ENCODE data around the gene KLHL5. TPM values are rescaled to one million over a fixed set of nuclear protein-coding genes. Genes with fewer than 3 reads are reported as not detected.

Gene KLHL5
- total RNA-seq, 1 donor from 2014 or later = 61.5 TPM

DNA sequence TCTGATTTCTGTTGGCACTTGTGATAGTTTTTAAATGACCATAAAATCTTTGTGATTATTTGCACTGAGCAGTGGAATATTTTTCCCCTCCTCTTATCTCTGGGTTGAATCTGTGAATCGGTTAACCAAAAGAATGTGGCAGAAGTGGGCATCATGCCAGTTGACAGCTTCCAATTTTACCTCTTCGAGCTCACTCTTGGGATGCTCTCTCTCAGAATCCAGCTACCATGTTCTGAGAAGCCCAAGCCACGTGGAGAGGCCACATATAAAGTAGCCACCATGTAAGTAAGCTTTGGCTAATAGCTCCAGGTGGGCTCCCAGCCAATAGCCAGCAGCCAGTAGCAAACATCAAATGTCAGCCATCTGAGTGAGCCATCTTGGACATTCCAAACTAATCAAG, 107.4 kb downstream of the KLHL5 start:
- Mint-ChIP-seq H3K9me3 (peaks cover 2% of the 10 kb centered on the region), H3K27ac (no peak overlapping the region), H3K4me3 (no peak overlapping the region), H3K4me1 (peaks cover 52% of the 10 kb centered on the region), H3K36me3 (ENCODE audit: low read depth) (no peaks in the 10 kb centered on the region), H3K27me3 (no peaks in the 10 kb centered on the region)
- TF ChIP-seq, protein P1, sequence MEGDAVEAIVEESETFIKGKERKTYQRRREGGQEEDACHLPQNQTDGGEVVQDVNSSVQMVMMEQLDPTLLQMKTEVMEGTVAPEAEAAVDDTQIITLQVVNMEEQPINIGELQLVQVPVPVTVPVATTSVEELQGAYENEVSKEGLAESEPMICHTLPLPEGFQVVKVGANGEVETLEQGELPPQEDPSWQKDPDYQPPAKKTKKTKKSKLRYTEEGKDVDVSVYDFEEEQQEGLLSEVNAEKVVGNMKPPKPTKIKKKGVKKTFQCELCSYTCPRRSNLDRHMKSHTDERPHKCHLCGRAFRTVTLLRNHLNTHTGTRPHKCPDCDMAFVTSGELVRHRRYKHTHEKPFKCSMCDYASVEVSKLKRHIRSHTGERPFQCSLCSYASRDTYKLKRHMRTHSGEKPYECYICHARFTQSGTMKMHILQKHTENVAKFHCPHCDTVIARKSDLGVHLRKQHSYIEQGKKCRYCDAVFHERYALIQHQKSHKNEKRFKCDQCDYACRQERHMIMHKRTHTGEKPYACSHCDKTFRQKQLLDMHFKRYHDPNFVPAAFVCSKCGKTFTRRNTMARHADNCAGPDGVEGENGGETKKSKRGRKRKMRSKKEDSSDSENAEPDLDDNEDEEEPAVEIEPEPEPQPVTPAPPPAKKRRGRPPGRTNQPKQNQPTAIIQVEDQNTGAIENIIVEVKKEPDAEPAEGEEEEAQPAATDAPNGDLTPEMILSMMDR (IDR thresholded peaks at IDR 0.05) = no peak
- ATAC-seq (ENCODE audit: low read depth) = no peak
- intact Hi-C loops (cut with micrococcal nuclease) = loop anchor here (10.0 kb wide), 1 partner anchor 855 kb away; no protein-coding TSS in a partner anchor
- ChIA-PET CTCF (interaction anchor here (0.9 to 1.6 kb wide), 2 partner anchors 12 to 266 kb away, joined by 4 read pairs; no protein-coding TSS in a partner anchor), POLR2A (interaction anchor here (0.7 kb wide), 1 partner anchor 13 kb away, joined by 4 read pairs; the partner anchor contains the start of gene WDR19)
- DNase-seq = no peak

DNA sequence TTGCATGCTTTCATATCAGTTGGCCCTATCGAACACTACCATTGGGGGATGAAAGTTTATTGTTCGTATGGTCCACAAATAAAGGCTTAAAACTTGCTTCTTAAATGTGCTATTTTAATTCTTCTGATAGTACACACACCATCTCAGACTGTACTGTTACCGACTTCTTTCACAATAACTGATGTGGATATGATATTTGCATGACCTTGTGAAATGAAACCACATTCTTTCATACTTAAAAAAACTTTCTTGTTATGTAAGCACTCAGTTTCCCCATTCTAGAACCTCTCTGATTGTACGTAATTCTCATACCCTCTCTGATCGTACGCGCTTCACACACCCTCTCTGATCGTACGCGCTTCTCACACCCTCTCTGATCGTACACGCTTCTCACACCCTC, 108.3 kb downstream of the KLHL5 start:
- no peak for ATAC-seq (ENCODE audit: low read depth)
- ChIA-PET POLR2A (no interaction called here), CTCF (no interaction called here)
- H3K4me1 Mint-ChIP-seq = peaks cover 45% of the 10 kb centered on the region
- no peaks in the 10 kb centered on the region for H3K27me3 Mint-ChIP-seq
- H3K9me3 Mint-ChIP-seq = peaks cover 2% of the 10 kb centered on the region
- intact Hi-C loops (cut with micrococcal nuclease) = no loop called here
- no peak for DNase-seq
- no peak overlapping the region for H3K4me3 Mint-ChIP-seq
- TF ChIP-seq, protein P1 (IDR thresholded peaks at IDR 0.05) = no peak
- no peak overlapping the region for H3K27ac Mint-ChIP-seq
- H3K36me3 Mint-ChIP-seq (ENCODE audit: low read depth) = no peaks in the 10 kb centered on the region

Other genes starting within 250 kb of the KLHL5 start
- gene TLR6, start 205.4 kb upstream of the KLHL5 start, total RNA-seq = 59.1 and 64.7 TPM in 2 replicates
- 3.3 and 4.5 TPM in 2 replicates for gene FAM114A1, start 194.4 kb upstream of the KLHL5 start, total RNA-seq
- 26.0 and 29.5 TPM in 2 replicates for gene TMEM156, start 29.8 kb upstream of the KLHL5 start, total RNA-seq
- gene WDR19, start 120.3 kb downstream of the KLHL5 start, total RNA-seq = 23.8 and 28.4 TPM in 2 replicates